Measurements from ENCODE around the gene LRG1.

Gene LRG1
- 0.09 to 14.6 (median 1.3) reads per million in 18 experiments for total RNA-seq

- peak; percentile 90 to 96 for DNase-seq
Observed at GRCh38 chr19:4539693-4540581, at the start of gene LRG1. Gene LRG1 (minus strand): TSS chr19:4540036. CDS start chr19:4540013, 23 bp downstream.

- DNase-seq = no peak
Observed at GRCh38 chr19:4588291-4588761, 48.5 kb upstream of the LRG1 start.

- DNase-seq = no peak
Observed at GRCh38 chr19:4587527-4587926, 47.7 kb upstream of the LRG1 start.

- DNase-seq = no peak
Observed at GRCh38 chr19:4586691-4587090, 46.9 kb upstream of the LRG1 start.

- no peak for DNase-seq
Observed at GRCh38 chr19:4586245-4586644, 46.4 kb upstream of the LRG1 start.

- DNase-seq = no peak
Observed at GRCh38 chr19:4585556-4585955, 45.7 kb upstream of the LRG1 start.

GRCh38 chr19:4584670-4585460 is 45.0 kb upstream of the LRG1 start:
- DNase-seq = no peak

- no peak for DNase-seq
Observed at GRCh38 chr19:4583961-4584669, 44.3 kb upstream of the LRG1 start.

GRCh38 chr19:4582980-4583842 is 43.4 kb upstream of the LRG1 start:
- DNase-seq = no peak

- DNase-seq = no peak
Observed at GRCh38 chr19:4581666-4582553, 42.1 kb upstream of the LRG1 start.

GRCh38 chr19:4580961-4581665 is 41.3 kb upstream of the LRG1 start:
- no peak for DNase-seq

- no peak for DNase-seq
Observed at GRCh38 chr19:4580021-4580901, 40.4 kb upstream of the LRG1 start.

GRCh38 chr19:4579389-4579788 is 39.6 kb upstream of the LRG1 start:
- no peak for DNase-seq

- no peak for DNase-seq
Observed at GRCh38 chr19:4578552-4579248, 38.9 kb upstream of the LRG1 start.

- DNase-seq = no peak
Observed at GRCh38 chr19:4577020-4577782, 37.4 kb upstream of the LRG1 start.

- DNase-seq = peak; percentile 56 to 62
Observed at GRCh38 chr19:4576016-4576933, 36.4 kb upstream of the LRG1 start.
